GM13976 (cell line): ENCODE measurements around the gene KDM7A.

Experiments used
- DNase-seq: peaks from one replicate; pipeline ENCODE4 v3.0.0; 2012; ENCODE audit warnings: low spot score
- CTCF ChIP-seq: IDR thresholded peaks from 2 replicates; pipeline ENCODE4 v1.5.1; 2012; ENCODE audit warnings: borderline replicate concordance, mild to moderate bottlenecking; ENCODE audit not compliant: insufficient read depth; ENCODE audit errors: extremely low read depth, missing control alignments, control extremely low read depth
- in situ Hi-C: fragments of 300-500 bp; cut with MboI; formaldehyde crosslinking; loops from one replicate; pipeline ENCODE4 v1.12.0; 2022; ENCODE audit warnings: low sequenced_read_pairs, mixed read lengths, inconsistent platforms; ENCODE audit not compliant: unreplicated experiment

The KDM7A gene

GRCh38 chr7:140176811-140177702, at the start of gene KDM7A:
KDM7A (minus strand) TSS chr7:140176983; CDS start chr7:140176937, 46 bp downstream.
- in situ Hi-C loops: no loop called here
- peak; percentile 89 for DNase-seq
- no peak for TF ChIP-seq CTCF

- no peak for TF ChIP-seq CTCF
- in situ Hi-C loops: no loop called here
Observed at GRCh38 chr7:140225562-140226249, 48.9 kb upstream of the KDM7A start.

GRCh38 chr7:140223515-140224221, 46.9 kb upstream of the KDM7A start:
- no peak for TF ChIP-seq CTCF
- no peak for DNase-seq
- in situ Hi-C loops: no loop called here

More at GRCh38 chr7:140225562-140226249, 48.9 kb upstream of the KDM7A start:
- DNase-seq: no peak

- no peak for DNase-seq
- no peak for TF ChIP-seq CTCF
- in situ Hi-C loops: no loop called here
Observed at GRCh38 chr7:140222814-140223213, 46.0 kb upstream of the KDM7A start.

GRCh38 chr7:140219672-140220524, 43.1 kb upstream of the KDM7A start:
- in situ Hi-C loops: no loop called here
- TF ChIP-seq CTCF: no peak
- no peak for DNase-seq
